HG02943 (cell line): ENCODE data around the gene PEX7.
"Not testable (repeated sequence)": the region's sequence is repeated elsewhere in the genome, so short reads cannot be mapped to it uniquely, and the experiment has no call there.

Experiments used
- ATAC-seq: cut with Tn5 transposase; IDR thresholded peaks from one replicate; pipeline ENCODE4 v1.9.1; 2021; ENCODE audit warnings: mild to moderate bottlenecking, low read depth, moderate library complexity; ENCODE audit not compliant: unreplicated experiment

The PEX7 gene

DNA sequence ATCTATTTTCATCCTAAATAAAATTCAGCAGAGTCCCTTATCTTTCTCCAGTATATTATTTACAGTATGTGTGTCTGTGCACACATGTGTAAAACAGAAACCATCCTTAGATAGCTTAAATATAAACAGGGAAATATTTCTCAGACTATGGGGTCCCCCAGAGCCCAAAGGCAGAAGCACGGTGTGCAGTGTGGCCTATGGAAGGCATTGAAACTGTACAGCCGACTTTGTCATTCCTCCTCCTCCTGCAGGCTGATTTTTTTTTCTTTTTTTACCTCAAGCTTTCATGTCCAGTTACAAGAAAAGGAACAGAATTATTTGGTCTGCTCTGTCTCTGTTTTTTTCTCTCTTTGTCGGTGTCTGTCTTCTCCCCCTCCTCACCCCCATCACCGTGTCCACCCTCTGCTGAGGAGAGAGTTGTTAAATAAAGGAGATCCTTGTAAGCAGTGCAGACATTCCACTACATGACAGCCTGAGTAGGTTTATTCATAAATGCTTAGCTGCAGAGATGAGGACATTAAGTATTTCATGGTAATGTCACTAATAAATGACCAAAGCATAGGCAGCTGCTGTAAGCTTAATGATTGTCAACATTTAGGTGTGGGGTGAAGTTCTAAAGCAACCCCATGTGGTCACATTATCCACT is 67.9 kb downstream of the PEX7 start:
- ATAC-seq: no peak

DNA sequence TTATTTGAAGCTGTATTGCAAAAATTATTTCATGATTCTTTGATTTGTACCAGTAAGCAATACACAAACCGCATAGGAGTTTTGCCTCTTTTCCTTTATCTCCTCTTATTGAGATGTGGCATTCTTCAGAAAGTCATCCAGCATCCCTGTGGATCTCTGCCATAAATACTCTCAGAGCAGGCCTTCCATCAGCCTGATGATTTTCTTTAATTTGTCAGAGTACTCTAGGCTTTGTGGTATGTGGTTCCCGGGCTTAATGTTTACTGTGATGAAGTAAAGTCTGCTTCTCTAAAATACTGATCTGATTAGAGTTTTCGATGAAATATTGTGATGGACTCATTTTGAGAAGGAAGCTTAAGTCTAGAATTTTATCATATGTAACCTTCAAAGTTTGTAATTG is 68.6 kb downstream of the PEX7 start:
- ATAC-seq: no peak

- no peak for ATAC-seq
Observed at GRCh38 chr6:136893187-136893586, 70.8 kb downstream of the PEX7 start.

GRCh38 chr6:136895901-136896300 is 73.5 kb downstream of the PEX7 start:
- no peak for ATAC-seq

DNA sequence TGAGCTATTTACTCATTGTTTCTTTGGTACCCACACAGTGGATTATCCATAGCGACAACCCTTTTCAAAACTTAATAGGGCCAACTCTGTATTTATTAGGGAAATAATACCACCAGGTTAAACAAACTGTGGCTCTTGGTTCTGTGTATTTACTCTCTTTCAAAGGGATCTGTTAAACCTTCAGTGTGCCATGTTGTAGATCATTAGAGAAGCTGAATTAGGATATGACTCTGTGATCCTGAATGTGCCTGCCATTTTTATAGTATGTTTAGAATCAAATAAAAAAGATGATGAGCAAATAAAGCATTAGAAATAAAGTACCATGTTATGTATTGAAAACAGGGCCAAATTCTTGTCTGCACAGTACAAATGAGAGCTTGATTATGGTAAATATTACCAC is 74.7 kb downstream of the PEX7 start:
- ATAC-seq: no peak

DNA sequence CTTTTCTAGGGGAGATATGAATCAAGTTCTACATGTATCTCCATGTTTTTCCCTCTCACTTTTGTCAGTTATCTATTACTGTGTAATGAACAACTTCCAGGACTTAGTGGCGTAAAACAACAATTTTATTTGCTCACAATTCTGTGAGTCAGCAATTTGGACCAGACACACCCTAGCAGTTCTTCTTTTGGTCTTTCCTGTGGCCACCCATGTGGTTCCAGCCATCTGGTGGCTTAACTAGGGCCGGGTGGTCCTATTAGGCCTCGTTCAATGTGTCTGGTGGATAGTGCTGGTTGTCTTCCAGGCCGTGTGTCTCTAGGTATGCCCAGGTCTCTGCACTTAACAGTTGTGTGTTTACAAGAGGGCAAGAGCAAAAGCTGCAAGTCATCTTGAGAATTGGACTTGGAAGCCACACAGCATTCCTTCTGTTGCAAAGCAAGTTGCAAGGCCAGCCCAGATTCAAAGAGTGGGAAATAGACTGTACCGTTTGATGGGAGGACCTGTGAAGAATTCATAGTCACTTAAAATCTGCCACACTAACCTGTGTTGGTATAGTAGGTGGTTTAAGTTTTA is 78.9 kb downstream of the PEX7 start:
- no peak for ATAC-seq

GRCh38 chr6:136904477-136904876 is 82.1 kb downstream of the PEX7 start:
- ATAC-seq: not testable (repeated sequence)

- ATAC-seq: no peak
Observed at GRCh38 chr6:136914947-136915346, 92.6 kb downstream of the PEX7 start.

GRCh38 chr6:136918706-136919105 is 96.3 kb downstream of the PEX7 start:
- no peak for ATAC-seq

DNA sequence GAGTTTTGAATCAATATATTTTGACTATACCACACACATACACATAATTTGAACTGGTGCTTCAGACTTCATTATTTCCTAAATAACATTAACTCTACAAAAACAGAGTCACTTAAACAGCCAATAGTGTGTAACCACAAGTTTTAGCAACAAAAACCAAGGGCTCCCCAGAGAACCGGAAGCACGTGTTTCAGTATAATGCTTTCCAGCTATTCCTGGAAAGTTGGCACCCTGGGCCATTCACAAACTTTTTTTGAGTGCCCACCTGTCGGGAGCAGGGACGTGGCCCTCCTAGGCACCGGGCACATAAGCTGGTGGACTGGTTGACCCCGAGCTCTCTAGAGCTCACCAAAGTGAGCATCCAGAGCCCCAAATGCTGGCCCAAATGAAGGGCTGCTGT is 97.8 kb downstream of the PEX7 start:
- no peak for ATAC-seq

GRCh38 chr6:136920671-136921380 is 98.4 kb downstream of the PEX7 start:
- ATAC-seq: no peak

DNA sequence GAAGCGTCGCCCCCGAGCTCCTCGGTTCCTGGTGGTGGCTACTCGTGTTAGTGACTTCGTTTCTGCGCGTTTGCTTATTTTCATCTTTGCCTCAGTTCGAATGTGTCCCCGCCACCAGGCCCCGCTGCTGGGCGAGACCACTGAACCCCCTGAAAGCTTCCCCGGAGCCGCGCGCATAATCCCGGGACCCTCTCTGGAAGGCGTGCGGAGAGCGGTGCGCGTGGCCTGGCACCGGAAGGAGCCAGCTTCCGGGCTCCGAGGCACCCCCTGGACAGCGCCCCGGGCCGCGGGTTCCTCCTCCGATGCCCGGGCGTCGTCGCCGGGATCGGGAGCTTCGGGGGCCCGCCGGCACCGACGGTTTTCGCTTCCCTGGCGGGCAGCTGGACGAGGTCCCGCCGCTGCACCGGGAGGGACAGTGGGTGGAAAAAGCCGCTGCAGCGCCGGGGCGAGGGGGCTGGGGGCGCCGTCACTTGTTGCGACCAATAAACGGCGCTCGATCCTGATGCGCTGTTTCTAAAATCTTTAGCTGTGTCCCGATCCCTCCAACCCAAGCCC is 99.1 kb downstream of the PEX7 start:
- ATAC-seq: no peak

DNA sequence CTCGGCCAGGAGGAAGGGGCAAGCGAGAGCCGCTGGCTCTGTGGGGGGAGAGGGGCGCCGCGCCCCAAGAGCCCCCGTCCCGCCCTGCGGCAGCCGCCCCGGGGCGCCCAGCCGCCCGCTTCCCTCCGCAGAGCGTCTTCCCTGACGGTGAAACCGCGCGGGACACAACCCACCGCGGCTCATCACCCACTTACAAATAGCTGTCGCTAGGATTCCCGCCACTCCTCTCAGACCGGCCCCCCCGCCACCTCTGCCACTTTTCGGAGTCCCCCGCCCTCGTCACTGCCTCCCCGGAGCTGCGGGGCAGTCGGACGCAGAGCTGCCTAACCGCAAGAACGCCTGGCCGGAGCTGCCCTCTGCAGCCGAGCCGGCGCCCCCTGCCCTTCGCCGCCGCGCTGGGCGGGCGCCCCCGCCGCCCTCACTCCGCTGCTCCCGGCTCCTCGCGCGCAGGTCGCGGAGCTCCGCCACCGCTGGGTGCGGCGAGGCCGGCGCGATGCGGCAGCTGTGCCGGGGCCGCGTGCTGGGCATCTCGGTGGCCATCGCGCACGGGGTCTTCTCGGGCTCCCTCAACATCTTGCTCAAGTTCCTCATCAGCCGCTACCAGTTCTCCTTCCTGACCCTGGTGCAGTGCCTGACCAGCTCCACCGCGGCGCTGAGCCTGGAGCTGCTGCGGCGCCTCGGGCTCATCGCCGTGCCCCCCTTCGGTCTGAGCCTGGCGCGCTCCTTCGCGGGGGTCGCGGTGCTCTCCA is 99.7 kb downstream of the PEX7 start, which contains the start of gene SLC35D3:
TSS of gene SLC35D3 (plus strand) at position 366 of the 749 bp plus-strand sequence. CDS start at position 494, 128 bp downstream.
- no peak for ATAC-seq

DNA sequence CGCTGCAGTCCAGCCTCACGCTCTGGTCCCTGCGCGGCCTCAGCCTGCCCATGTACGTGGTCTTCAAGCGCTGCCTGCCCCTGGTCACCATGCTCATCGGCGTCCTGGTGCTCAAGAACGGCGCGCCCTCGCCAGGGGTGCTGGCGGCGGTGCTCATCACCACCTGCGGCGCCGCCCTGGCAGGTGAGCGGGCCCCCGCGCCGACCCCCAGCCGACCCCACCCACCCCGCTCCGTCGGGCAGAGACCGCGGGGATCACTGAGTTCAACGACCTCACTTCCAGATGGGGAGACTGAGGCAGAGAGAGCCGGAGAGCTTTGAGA is 100.3 kb downstream of the PEX7 start:
- ATAC-seq: no peak

DNA sequence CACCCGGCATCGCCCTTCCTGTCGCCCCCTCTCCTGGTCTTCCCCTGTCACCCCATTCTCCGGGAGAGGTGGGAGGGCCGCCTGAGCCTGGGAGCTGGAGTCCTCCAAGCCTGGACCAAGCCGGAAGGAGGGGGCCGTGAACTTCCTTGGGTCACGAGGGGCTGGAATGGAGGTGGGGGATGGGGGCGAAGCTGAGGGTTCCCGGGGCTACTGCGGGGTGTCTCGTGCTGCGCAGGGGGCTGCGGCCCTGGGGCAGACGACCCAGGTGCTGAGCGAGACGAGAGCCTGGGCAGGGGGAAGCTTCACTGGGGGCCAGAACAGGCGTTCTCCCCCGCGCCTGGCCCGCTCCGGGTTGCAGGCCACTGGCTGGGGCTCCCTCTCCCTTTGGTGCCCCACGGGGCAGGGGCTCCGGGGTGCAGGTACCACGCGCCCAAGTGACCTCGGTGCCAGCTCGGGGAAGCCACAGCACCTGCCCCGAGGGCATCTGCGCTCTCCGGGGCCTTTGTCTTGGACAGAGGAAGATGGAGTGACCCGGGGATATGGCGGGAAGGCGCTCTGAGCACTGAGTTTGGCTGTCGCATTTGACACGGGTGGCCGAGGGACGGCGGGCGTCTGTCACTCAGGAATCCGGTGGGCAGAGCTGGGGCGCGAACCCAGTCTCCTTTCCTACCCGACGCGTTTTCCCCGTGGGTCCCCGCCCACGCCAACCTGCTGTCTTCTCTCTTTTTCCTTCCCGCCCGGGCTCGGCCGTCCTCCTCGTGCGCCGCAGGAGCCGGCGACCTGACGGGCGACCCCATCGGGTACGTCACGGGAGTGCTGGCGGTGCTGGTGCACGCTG is 100.9 kb downstream of the PEX7 start:
- ATAC-seq: no peak

DNA sequence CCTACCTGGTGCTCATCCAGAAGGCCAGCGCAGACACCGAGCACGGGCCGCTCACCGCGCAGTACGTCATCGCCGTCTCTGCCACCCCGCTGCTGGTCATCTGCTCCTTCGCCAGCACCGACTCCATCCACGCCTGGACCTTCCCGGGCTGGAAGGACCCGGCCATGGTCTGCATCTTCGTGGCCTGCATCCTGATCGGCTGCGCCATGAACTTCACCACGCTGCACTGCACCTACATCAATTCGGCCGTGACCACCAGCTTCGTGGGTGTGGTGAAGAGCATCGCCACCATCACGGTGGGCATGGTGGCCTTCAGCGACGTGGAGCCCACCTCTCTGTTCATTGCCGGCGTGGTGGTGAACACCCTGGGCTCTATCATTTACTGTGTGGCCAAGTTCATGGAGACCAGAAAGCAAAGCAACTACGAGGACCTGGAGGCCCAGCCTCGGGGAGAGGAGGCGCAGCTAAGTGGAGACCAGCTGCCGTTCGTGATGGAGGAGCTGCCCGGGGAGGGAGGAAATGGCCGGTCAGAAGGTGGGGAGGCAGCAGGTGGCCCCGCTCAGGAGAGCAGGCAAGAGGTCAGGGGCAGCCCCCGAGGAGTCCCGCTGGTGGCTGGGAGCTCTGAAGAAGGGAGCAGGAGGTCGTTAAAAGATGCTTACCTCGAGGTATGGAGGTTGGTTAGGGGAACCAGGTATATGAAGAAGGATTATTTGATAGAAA is 101.7 kb downstream of the PEX7 start:
- no peak for ATAC-seq

- no peak for ATAC-seq
Observed at GRCh38 chr6:136926383-136926782, 104.0 kb downstream of the PEX7 start.

DNA sequence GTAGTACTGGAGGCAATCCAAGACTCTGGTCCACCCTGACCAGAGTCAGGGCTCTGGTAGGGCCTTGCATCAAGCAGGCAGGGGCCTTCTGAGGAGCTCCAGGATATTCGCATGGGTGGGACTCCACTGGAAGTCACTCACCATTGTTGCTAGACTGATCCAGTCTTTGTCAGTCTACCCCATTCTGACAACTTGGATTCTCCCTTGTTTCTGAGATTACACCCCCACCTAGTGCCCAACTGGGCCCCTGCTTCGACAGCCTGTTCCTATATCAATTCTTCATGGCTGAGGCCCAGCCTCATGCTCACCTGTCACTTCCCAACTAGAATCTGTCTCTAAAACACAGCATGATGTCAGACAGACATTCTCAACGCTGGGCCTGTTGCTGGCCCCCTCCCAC is 104.9 kb downstream of the PEX7 start:
- no peak for ATAC-seq

- ATAC-seq: no peak
Observed at GRCh38 chr6:136930528-136930927, 108.1 kb downstream of the PEX7 start.

DNA sequence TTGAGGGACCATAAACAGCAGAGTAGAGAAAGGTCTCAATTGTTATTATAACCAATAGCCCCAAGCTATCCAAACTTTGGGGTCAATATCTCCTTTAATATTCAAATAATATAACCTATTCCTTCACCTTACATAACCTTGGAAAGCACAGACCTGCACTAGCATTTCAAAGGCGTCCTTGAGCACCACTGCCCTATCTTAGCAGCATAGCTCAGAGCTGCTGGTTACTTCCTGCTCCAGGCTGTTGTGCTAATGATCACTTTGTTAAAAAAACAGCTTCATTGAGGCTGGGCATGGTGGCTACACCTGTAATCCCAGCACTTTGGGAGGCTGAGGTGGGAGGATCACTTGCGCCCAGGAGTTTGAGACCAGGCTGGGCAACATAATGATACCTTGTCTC is 110.2 kb downstream of the PEX7 start:
- no peak for ATAC-seq
